Measurements from ENCODE around the gene NOXO1.

NOXO1 gene, protein sequence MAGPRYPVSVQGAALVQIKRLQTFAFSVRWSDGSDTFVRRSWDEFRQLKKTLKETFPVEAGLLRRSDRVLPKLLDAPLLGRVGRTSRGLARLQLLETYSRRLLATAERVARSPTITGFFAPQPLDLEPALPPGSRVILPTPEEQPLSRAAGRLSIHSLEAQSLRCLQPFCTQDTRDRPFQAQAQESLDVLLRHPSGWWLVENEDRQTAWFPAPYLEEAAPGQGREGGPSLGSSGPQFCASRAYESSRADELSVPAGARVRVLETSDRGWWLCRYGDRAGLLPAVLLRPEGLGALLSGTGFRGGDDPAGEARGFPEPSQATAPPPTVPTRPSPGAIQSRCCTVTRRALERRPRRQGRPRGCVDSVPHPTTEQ

DNA sequence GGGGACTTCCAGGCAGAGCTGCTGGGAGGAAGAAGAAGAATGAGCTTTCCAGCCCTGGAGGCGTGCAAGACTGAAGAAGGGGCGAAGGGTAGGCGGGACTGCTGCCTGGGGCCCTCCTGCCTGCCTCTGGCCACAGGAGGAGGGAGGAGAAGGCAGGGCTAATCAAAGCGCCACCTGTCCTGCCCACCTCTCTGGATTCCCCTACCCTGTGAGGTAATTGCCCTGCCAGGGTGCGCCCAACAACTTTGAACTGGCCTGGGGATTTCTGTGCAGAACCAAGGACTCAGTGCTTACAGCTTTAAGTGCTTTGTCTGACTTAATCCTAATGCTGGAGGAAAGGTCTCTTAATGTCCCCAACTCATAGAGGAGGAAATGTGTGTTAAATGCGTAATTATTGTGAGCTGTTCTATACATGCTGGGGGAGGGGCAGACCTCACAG is at the start of gene NOXO1:
NOXO1 (minus strand) TSS at position 72 of the 439 bp plus-strand sequence. CDS start 290 bp downstream, outside the sequence.
- no peak for TF ChIP-seq GATA2 (IDR thresholded peaks at IDR 0.05; ENCODE audit: low read depth, low read length)
- no peak for TF ChIP-seq GATA3 (IDR thresholded peaks at IDR 0.05; ENCODE audit: low read depth, low read length)

DNA sequence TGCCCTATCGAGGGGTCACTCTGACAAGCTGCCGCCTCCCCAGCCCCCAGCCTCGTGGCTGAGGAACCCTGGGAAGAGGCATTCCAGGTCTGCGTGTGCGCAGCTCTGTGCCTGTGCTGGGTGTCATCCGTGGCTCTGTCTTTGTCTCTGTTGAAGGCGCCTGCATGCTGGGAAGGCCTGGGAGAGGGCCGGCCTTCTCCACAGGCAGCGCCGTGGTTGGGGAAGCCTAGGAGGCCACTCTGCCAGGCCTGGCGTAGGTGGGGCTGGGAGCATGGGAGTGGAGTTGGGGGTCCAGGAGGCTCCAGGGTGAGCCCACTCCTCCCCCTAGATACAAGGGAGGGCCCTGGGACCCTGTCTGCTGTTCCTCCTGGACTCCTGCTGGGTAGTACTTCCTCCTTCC is 48.8 kb upstream of the NOXO1 start:
- TF ChIP-seq GATA2 (IDR thresholded peaks at IDR 0.05; ENCODE audit: low read depth, low read length) (no peak), GATA3 (IDR thresholded peaks at IDR 0.05; ENCODE audit: low read depth, low read length) (no peak)

DNA sequence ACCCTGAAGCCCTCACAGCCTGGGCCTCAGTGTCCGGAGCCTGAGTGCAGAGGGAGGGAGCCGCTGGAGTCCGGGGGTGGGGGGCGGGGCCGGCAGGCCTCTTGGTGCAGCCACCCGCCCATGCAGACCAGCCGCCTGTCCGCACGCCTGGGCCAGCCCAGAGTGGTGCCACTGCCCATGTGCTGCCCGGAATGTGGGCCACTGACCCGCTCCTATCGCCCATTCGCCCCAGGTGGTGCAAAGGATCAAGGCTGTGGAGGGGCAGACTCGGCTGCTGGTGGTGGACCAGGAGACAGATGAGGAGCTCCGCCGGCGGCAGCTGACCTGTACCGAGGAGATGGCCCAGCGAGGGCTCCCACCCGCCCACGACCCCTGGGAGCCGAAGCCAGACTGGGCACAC is 48.1 kb upstream of the NOXO1 start:
- TF ChIP-seq GATA2 (IDR thresholded peaks at IDR 0.05; ENCODE audit: low read depth, low read length) (no peak), GATA3 (IDR thresholded peaks at IDR 0.05; ENCODE audit: low read depth, low read length) (no peak)

DNA sequence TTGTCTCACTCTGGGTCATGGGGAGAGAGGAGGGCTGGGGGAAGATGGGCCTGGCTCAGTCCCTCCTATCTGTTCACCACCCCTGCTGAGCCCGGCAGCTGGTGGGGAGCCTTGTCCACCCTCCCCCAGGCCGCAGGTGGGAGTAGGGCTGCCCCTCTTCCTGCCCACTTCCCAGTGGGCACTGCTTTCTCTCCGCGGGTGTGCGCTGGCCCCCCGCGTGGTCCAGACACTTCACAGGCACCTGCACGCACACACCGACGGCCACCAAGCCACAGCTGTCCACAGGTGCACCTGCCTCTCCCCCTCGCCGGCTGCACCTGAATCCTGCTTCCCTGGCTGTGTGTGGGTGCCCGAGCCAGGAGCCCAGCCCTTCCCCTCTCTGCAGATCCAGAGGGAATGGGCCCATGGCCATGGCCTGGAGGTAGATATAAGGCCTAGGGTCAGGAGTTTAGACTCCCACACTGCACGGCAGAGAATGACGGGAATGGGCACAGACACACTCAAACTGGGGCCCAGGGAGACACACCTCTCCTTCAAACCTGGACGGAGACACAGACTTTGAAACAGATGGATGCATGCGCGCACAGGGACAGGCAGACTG is 47.5 kb upstream of the NOXO1 start:
- TF ChIP-seq GATA2 (IDR thresholded peaks at IDR 0.05; ENCODE audit: low read depth, low read length): no peak
- no peak for TF ChIP-seq GATA3 (IDR thresholded peaks at IDR 0.05; ENCODE audit: low read depth, low read length)

DNA sequence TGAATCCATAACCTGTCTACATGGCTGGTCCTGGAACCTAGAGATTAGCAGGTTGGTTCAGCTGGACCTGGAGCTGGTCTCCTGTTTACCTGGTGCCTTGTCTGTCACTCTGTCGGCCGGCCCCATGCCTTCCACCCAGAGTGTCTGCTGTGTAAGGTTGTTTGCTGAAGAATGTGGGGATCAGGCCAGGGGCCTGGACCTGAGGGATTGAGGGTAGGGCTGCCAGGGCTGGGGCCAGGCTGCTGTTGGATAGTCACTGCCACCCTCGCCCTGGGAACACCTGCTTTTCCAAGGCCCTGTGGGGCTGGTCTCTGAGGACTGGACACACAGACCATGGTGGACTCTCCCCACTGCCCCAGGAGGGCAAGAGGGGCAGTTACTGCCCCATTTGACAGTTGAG is 46.9 kb upstream of the NOXO1 start:
- TF ChIP-seq GATA2 (IDR thresholded peaks at IDR 0.05; ENCODE audit: low read depth, low read length): no peak
- TF ChIP-seq GATA3 (IDR thresholded peaks at IDR 0.05; ENCODE audit: low read depth, low read length): no peak

DNA sequence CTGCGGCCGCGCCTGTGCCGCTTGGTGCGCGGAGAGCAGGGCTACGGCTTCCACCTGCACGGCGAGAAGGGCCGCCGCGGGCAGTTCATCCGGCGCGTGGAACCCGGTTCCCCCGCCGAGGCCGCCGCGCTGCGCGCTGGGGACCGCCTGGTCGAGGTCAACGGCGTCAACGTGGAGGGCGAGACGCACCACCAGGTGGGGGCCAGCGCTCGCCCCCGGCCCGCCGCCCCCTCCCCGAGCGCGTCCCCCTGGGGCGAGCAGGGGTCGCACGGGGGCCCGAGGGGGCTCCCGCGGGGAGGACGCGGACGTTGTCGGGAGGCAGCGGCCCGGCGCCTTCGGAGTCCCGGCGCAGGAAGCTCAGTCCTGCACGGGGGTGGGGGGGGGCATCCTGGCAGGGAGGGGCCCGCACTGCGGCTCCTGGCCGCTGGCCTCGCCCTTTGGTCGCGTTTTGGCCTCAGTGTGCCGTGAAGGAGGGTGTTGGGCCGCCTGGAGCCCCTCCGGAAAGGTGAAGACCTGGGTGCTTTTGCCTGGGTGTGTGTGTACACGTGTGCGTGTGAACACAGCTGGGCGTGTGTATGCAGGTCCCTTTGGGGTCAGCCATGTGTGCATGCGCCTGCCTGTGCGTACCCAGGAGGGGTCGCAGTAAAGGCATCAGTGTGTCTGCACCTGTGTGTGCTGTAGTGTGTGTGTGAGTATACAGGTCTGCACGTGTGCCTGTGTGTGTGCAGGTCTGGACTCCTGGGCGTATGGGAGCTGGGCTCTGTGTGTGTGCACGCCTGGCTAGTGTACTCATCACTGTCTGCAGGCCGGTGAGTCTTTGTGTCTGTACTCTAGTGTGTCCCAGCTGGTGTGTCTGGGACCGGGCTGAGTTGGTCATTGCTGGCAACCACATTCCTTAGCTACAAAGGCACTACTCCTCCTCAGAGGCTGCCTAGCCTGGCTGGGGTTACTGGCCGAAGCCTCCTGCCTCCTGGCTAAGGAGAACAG is 46.0 kb upstream of the NOXO1 start:
- TF ChIP-seq GATA3 (IDR thresholded peaks at IDR 0.05; ENCODE audit: low read depth, low read length) (no peak), GATA2 (IDR thresholded peaks at IDR 0.05; ENCODE audit: low read depth, low read length) (no peak)

DNA sequence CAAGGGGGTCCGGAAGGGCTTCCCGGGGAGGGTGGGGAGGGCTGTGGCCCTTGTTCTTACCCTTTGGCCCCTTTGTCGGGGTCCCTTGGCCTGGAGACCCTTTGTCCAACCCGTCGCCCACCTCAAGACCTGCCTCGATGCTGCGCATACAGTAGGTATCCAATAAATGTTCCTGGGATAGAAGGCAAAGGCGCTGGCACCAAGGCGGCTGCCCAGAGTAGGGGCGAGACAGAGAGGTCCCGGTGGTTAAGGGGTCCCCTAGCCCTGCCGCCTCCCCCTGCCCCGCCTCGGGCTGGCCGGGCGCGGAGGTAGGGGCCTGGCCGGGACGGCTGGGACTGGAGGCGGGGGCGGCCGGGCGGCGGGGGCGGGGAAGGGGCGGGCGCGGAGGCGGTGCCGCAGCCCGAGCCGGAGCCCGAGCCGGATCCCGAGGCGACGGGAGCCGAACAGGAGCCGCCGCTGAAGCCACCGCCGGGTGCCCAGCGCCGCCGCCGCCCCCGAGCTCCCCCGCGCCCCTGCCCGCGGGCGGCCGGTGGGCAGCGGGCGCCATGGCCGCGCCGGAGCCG is 45.3 kb upstream of the NOXO1 start, which contains the start of gene NHERF2:
NHERF2 (plus strand) TSS at position 442 of the 563 bp plus-strand sequence; CDS start at position 546, 104 bp downstream.
- TF ChIP-seq GATA3 (IDR thresholded peaks at IDR 0.05; ENCODE audit: low read depth, low read length): no peak
- TF ChIP-seq GATA2 (IDR thresholded peaks at IDR 0.05; ENCODE audit: low read depth, low read length): no peak

DNA sequence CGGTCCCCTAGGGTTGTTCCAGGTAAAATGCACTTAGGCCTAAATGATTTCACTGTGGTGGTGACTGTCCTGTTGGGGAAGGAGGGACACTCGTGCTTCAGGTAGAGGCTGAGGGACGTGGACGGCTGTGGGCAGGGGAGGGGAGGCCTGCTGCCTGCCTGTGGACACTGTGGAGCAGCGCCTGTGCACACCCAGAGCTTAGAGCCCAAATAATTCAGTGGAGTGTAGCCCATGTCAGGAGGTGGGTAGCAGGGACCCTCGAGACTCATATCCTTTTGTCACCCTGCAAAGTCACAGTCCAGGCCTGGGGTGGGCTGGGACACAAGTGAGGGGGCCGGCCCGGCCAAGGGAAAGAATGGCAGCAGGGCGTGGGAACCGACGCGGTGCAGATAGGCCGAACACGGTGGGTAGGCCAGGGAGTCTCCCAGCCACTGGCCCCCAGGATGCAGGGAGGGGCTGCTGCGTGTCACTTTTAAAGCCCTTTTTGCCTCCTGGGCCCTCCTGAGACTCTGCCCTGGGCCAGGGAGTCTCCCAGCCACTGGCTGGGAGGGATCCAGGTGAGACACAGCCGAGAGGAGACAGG is 44.7 kb upstream of the NOXO1 start:
- TF ChIP-seq GATA2 (IDR thresholded peaks at IDR 0.05; ENCODE audit: low read depth, low read length) (no peak), GATA3 (IDR thresholded peaks at IDR 0.05; ENCODE audit: low read depth, low read length) (no peak)

DNA sequence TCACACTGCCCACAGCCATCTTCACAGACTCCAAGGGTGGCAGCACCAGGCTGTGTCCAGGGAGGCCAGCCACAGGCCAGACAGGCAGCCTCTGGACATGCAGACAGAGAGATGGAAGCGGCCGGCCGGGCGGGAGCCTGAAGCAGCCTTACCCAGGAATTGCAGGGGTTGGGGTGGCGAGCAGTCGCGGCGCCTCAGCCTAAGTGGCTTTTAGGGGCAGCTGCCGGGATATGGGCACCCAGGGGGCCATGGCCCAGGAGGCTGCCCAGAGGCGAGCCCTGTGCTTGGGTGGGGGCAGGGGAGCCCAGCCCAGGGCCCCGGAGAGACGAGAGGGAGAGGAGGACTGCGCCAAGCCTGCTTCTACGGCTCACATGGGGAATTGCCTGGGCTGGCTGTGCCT is 44.0 kb upstream of the NOXO1 start:
- TF ChIP-seq GATA3 (IDR thresholded peaks at IDR 0.05; ENCODE audit: low read depth, low read length) (no peak), GATA2 (IDR thresholded peaks at IDR 0.05; ENCODE audit: low read depth, low read length) (no peak)

DNA sequence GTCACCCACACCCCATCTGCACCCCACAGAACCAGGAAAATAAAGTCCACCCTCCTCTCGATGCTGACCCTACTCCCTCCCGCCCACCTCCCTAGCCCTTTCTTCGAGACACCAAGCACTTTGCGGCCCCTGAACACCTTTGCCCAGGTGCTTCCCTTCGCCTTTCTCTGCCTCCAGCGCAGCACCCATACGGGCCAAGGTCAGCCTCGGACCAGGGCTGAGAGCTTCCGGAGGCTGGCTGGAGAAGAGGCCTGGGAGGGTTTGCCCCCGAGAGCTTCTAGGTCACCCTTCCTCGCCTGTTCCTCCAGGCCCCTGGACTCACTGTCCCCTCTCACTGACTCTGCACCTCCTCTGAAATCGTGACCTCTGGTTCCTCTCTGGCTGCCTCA is 42.8 kb upstream of the NOXO1 start:
- TF ChIP-seq GATA3 (IDR thresholded peaks at IDR 0.05; ENCODE audit: low read depth, low read length): no peak
- TF ChIP-seq GATA2 (IDR thresholded peaks at IDR 0.05; ENCODE audit: low read depth, low read length): no peak

DNA sequence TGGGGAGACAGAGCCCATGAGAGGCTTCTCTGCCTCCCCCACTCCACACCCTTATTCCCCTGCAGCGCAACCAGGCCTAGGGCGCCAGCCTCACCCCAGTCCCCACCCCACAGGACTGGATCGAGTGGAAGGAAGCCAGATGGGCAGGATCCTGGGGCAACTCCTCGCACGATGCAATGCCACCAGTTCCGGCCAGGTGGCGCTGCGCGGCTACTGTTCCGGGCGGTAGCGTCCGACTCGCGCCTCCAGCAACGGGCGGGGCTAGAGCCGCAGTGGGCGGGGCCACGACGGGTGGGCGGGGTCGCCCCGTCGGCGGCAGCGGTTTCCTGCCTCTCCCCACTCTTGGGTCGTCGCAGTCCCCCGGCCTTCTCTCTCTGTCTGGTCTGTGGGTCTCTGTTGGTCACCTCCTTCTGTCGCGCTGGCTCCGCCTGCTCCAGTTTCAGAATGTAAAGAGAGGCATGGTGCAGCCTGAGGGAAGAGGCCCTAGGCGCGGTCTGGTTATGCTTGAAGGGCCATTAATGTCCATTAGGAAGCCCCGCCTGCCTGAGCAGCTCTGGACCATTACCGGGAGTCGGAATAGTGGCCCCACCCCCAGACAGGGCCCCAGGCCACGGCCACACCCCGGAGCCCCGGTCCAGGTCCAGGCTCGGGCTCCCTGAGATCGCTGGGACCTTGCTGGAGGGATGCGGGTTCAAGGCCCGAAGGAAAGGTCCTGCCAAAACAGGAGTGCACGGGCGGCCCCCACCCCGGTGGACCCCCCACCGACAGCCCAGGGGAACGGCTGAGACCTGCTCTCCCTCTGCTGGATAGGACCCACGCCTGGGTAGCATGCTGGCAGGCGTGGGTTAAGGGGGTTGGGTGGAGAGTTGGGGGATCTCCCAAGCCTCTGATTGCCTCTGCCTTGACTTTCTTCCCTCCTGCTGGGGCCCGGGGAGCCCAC is 42.1 kb upstream of the NOXO1 start:
- TF ChIP-seq GATA2 (IDR thresholded peaks at IDR 0.05; ENCODE audit: low read depth, low read length): no peak
- TF ChIP-seq GATA3 (IDR thresholded peaks at IDR 0.05; ENCODE audit: low read depth, low read length): no peak

DNA sequence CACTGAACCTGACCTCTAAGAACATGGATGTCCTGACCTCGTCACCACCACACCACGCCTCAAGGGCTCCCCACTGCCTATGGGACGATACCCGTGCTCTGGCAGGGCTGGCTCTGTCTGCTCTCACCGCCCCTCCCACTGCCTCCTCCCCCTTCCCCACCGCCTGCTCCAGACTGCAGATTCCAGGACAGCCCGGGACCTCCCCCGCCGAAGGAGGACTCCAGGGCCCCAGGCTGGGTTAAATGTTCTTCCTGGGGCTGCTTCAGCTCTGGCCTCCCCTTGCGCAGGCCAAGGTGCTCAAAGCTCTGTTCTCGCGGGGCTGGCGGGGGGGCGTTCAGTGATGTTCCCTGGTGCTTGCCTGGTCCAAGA is 41.4 kb upstream of the NOXO1 start:
- TF ChIP-seq GATA2 (IDR thresholded peaks at IDR 0.05; ENCODE audit: low read depth, low read length) (no peak), GATA3 (IDR thresholded peaks at IDR 0.05; ENCODE audit: low read depth, low read length) (no peak)

Measured in SH-SY5Y (cell line).